ENCODE results near the gene PAX7. TPM values are rescaled to one million over a fixed set of nuclear protein-coding genes. Genes with fewer than 3 reads are reported as not detected.
"Not testable (repeated sequence)": the region's sequence is repeated elsewhere in the genome, so short reads cannot be mapped to it uniquely, and the experiment has no call there.

PAX7 gene
- total RNA-seq, 1 donor: not detected

- H3K4me2 ChIP-seq (ENCODE audit: insufficient read depth, low read length): no peak overlapping the region
- no peaks in the 10 kb centered on the region for H3K79me2 ChIP-seq (ENCODE audit: insufficient read depth, low read length)
- TF ChIP-seq, protein P1, sequence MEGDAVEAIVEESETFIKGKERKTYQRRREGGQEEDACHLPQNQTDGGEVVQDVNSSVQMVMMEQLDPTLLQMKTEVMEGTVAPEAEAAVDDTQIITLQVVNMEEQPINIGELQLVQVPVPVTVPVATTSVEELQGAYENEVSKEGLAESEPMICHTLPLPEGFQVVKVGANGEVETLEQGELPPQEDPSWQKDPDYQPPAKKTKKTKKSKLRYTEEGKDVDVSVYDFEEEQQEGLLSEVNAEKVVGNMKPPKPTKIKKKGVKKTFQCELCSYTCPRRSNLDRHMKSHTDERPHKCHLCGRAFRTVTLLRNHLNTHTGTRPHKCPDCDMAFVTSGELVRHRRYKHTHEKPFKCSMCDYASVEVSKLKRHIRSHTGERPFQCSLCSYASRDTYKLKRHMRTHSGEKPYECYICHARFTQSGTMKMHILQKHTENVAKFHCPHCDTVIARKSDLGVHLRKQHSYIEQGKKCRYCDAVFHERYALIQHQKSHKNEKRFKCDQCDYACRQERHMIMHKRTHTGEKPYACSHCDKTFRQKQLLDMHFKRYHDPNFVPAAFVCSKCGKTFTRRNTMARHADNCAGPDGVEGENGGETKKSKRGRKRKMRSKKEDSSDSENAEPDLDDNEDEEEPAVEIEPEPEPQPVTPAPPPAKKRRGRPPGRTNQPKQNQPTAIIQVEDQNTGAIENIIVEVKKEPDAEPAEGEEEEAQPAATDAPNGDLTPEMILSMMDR (IDR thresholded peaks at IDR 0.05; ENCODE audit: extremely low read depth, low read depth, low read length): no peak
- no peaks in the 10 kb centered on the region for H3K27me3 ChIP-seq (ENCODE audit: insufficient read depth, low read length)
- H3K36me3 ChIP-seq (ENCODE audit: insufficient read depth, low read length): no peaks in the 10 kb centered on the region
- DNase-seq (ENCODE audit: insufficient read length, low spot score, missing footprints): peak; percentile 71
- H3K4me1 ChIP-seq (ENCODE audit: insufficient read depth, low read length): no peaks in the 10 kb centered on the region
- no peaks in the 10 kb centered on the region for H4K20me1 ChIP-seq (ENCODE audit: insufficient read depth, low read length)
- H3K9me3 ChIP-seq (ENCODE audit: low read depth, low read length): no peaks in the 10 kb centered on the region
- no peak overlapping the region for H2AFZ ChIP-seq (ENCODE audit: low read length)
- no peak overlapping the region for H3K4me3 ChIP-seq (ENCODE audit: insufficient read depth, low read length)
- H3K27ac ChIP-seq (ENCODE audit: low read depth, low read length): no peak overlapping the region
Measured at GRCh38 chr1:18739408-18739807, 108.8 kb downstream of the PAX7 start.

DNA sequence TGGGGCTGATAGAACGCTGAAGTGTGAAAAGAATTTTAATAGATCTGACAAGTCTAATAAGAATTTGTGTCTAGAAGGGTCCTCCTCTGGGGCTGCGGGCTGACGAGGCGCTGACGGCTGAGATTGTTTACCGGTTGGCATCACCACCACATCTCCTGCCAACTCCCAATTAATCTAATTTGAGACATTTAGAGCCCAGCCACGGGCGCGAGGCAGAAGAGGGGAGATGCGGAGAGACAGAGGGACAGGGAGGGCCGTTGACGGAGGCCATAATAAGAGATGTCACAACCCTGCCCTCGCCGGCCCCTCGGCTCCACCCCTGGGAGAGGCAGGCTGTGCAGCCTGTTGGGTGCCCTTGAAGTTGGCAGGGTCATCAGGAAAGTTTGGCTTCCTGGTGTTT is 109.3 kb downstream of the PAX7 start:
- no peaks in the 10 kb centered on the region for H4K20me1 ChIP-seq (ENCODE audit: insufficient read depth, low read length)
- H3K4me1 ChIP-seq (ENCODE audit: insufficient read depth, low read length): no peaks in the 10 kb centered on the region
- H3K4me2 ChIP-seq (ENCODE audit: insufficient read depth, low read length): no peak overlapping the region
- H3K79me2 ChIP-seq (ENCODE audit: insufficient read depth, low read length): no peaks in the 10 kb centered on the region
- no peak overlapping the region for H3K4me3 ChIP-seq (ENCODE audit: insufficient read depth, low read length)
- H2AFZ ChIP-seq (ENCODE audit: low read length): no peak overlapping the region
- H3K27me3 ChIP-seq (ENCODE audit: insufficient read depth, low read length): no peaks in the 10 kb centered on the region
- no peak overlapping the region for H3K27ac ChIP-seq (ENCODE audit: low read depth, low read length)
- TF ChIP-seq, protein P1 (IDR thresholded peaks at IDR 0.05; ENCODE audit: extremely low read depth, low read depth, low read length): no peak
- no peaks in the 10 kb centered on the region for H3K36me3 ChIP-seq (ENCODE audit: insufficient read depth, low read length)
- DNase-seq (ENCODE audit: insufficient read length, low spot score, missing footprints): no peak
- no peaks in the 10 kb centered on the region for H3K9me3 ChIP-seq (ENCODE audit: low read depth, low read length)

- H3K27me3 ChIP-seq (ENCODE audit: insufficient read depth, low read length): no peaks in the 10 kb centered on the region
- no peak overlapping the region for H3K27ac ChIP-seq (ENCODE audit: low read depth, low read length)
- no peaks in the 10 kb centered on the region for H3K79me2 ChIP-seq (ENCODE audit: insufficient read depth, low read length)
- TF ChIP-seq, protein P1 (IDR thresholded peaks at IDR 0.05; ENCODE audit: extremely low read depth, low read depth, low read length): no peak
- DNase-seq (ENCODE audit: insufficient read length, low spot score, missing footprints): no peak
- no peak overlapping the region for H2AFZ ChIP-seq (ENCODE audit: low read length)
- no peaks in the 10 kb centered on the region for H4K20me1 ChIP-seq (ENCODE audit: insufficient read depth, low read length)
- H3K36me3 ChIP-seq (ENCODE audit: insufficient read depth, low read length): no peaks in the 10 kb centered on the region
- H3K4me3 ChIP-seq (ENCODE audit: insufficient read depth, low read length): no peak overlapping the region
- no peaks in the 10 kb centered on the region for H3K9me3 ChIP-seq (ENCODE audit: low read depth, low read length)
- no peak overlapping the region for H3K4me2 ChIP-seq (ENCODE audit: insufficient read depth, low read length)
- H3K4me1 ChIP-seq (ENCODE audit: insufficient read depth, low read length): no peaks in the 10 kb centered on the region
Measured at GRCh38 chr1:18740617-18741016, 110.0 kb downstream of the PAX7 start.

GRCh38 chr1:18743233-18743632 is 112.6 kb downstream of the PAX7 start:
- no peak overlapping the region for H2AFZ ChIP-seq (ENCODE audit: low read length)
- DNase-seq (ENCODE audit: insufficient read length, low spot score, missing footprints): no peak
- no peak overlapping the region for H3K4me3 ChIP-seq (ENCODE audit: insufficient read depth, low read length)
- no peak overlapping the region for H3K4me2 ChIP-seq (ENCODE audit: insufficient read depth, low read length)
- H3K79me2 ChIP-seq (ENCODE audit: insufficient read depth, low read length): no peaks in the 10 kb centered on the region
- no peaks in the 10 kb centered on the region for H3K36me3 ChIP-seq (ENCODE audit: insufficient read depth, low read length)
- TF ChIP-seq, protein P1 (IDR thresholded peaks at IDR 0.05; ENCODE audit: extremely low read depth, low read depth, low read length): no peak
- no peak overlapping the region for H3K27ac ChIP-seq (ENCODE audit: low read depth, low read length)
- no peaks in the 10 kb centered on the region for H3K4me1 ChIP-seq (ENCODE audit: insufficient read depth, low read length)
- H4K20me1 ChIP-seq (ENCODE audit: insufficient read depth, low read length): no peaks in the 10 kb centered on the region
- H3K27me3 ChIP-seq (ENCODE audit: insufficient read depth, low read length): no peaks in the 10 kb centered on the region
- H3K9me3 ChIP-seq (ENCODE audit: low read depth, low read length): no peaks in the 10 kb centered on the region

DNA sequence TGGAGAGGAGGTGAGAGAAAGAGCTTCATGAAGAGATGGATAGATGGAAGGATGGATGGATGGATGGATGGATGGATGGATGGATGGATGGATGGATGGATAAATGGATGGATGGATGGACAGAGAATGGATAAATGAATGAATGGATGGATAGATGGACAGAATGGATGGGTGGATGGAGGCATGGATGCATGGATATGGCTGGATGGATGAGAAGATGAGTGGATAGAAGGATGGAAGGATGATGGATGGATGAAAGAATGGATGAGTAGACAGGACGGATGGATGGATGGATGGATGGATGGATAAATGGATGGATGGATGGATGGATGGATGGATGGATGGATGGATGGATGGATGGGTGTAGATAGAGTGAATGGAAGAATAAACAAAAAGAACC is 113.7 kb downstream of the PAX7 start:
- DNase-seq (ENCODE audit: insufficient read length, low spot score, missing footprints); H3K79me2 ChIP-seq (ENCODE audit: insufficient read depth, low read length); H2AFZ ChIP-seq (ENCODE audit: low read length); H4K20me1 ChIP-seq (ENCODE audit: insufficient read depth, low read length); H3K4me3 ChIP-seq (ENCODE audit: insufficient read depth, low read length); H3K36me3 ChIP-seq (ENCODE audit: insufficient read depth, low read length); H3K4me1 ChIP-seq (ENCODE audit: insufficient read depth, low read length); H3K27ac ChIP-seq (ENCODE audit: low read depth, low read length); H3K27me3 ChIP-seq (ENCODE audit: insufficient read depth, low read length); H3K4me2 ChIP-seq (ENCODE audit: insufficient read depth, low read length); H3K9me3 ChIP-seq (ENCODE audit: low read depth, low read length): not testable (repeated sequence)
